Motor neuron (in vitro differentiated cells): ENCODE results near the gene EYA4. TPM values are rescaled to one million over a fixed set of nuclear protein-coding genes. Genes with fewer than 3 reads are reported as not detected.
"Not testable (repeated sequence)": the region's sequence is repeated elsewhere in the genome, so short reads cannot be mapped to it uniquely, and the experiment has no call there.

Source experiments
- ATAC-seq, 8 experiments: fragments of 200-7000 bp; cut with Tn5 transposase; replicated peaks in 6 of 8; 2 replicates each; pipeline ENCODE4 v1.8.0; 2021; ENCODE audit warnings: mild to moderate bottlenecking in 8 of 8, moderate library complexity in 8 of 8
- H3K27ac ChIP-seq, 2 donors: fragments of 250-450 bp; sonication (Bioruptor Pico); 2 replicates each; pipeline ENCODE4 v1.9.0; 2021; ENCODE audit warnings: antibody characterized with exemption in 2 of 2, mild to moderate bottlenecking in 2 of 2, moderate library complexity in 1 of 2
- H3K4me1 ChIP-seq, 2 donors: fragments of 250-450 bp; sonication (Bioruptor Pico); replicated peaks in 1 of 2; 2 replicates each; pipeline ENCODE4 v1.6.1; 2021; ENCODE audit warnings: antibody characterized with exemption in 2 of 2, mild to moderate bottlenecking in 2 of 2, moderate library complexity in 1 of 2
- H3K4me3 ChIP-seq, 5 donors: fragments of 250-450 bp; sonication (Bioruptor Pico); 2 replicates each; pipeline ENCODE4 v1.9.0; 2021; ENCODE audit warnings: antibody characterized with exemption in 5 of 5, mild to moderate bottlenecking in 5 of 5, moderate library complexity in 4 of 5
- whole genome bisulfite sequencing, 10 experiments: fragments of 450-650 bp; shearing (Covaris generic); methylation state at CpG; one replicate each; pipeline ENCODE4 v1.0.0; 2022; 5-methylcytosine and 5-hydroxymethylcytosine counted together
- in situ Hi-C, 9 experiments: fragments of 400-800 bp; cut with MboI; loops; one replicate each; pipeline ENCODE4 v1.15.0; 2021; ENCODE audit warnings: low sequenced_read_pairs in 9 of 9, low pct_unique_long_range_greater_than_20kb in 2 of 9; ENCODE audit not compliant: unreplicated experiment in 9 of 9
- total RNA-seq, 8 experiments: library from RNA; unstranded; fragments of 300-600 nt; gene quantifications; 2 replicates each; pipeline versions ENCODE4 v1.2.3 to v1.2.4, GENCODE V29; 2022

The EYA4 gene
- total RNA-seq, 8 experiments from 2014 or later: 0.33 to 52.6 (median 7.2) TPM

DNA sequence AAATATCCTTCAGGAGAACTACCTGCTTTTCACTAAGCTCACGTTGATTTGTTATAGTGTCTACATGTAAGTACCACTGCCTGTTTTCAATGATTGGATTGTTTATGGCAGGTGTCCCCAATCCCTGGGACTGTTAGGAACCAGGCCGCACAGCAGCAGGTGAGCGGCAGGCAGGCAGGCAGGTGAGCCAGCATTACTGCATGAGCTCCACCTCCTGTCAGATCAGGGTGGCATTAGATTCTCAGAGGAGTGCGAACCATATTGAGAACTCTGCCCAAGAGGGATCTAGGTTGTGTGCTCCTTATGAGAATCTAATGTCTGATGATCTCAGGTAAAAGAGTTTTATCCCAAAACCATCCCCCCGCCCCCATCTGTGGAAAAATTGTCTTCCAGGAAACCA, 303.3 kb downstream of the EYA4 start:
- ATAC-seq: no peak

DNA sequence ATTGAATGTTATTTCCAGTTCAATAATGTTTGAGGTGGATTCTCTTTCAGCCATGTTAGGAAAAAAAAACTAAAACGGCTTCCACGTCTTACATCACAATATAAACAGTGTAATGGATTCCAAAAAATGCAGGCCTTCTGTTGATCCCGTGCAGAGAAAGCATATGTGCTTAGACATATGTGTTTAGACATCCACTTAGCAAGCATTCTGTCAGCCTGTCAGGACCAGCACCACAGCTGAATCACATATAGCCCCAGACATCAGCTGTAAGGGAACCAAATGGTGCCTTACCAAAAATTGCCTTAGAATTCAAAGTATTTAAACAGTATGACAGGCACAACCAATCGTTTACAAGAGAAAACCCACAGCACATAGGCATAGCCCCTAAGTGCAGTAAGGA, 304.9 kb downstream of the EYA4 start:
- 7 to 85% (median 79%) methylated on average over 1 to 4 of the region's 4 CpGs; no CpG with 5 or more reads in 1 of the 10 experiments for WGBS, 10 experiments
- Histone ChIP-seq H3K27ac (no peak overlapping the region), H3K4me1 (peaks cover 14 to 15% of the 10 kb centered on the region in 2 donors), H3K4me3 (no peak overlapping the region)
- in situ Hi-C loops: loop anchor here in 3 of 9 experiments (25.0 kb wide), 3 partner anchors 359 to 1009 kb away; partner anchors contain the start of gene TAAR9 (in 1 of the 3)
- ATAC-seq: no peak

More for the DNA sequence above, 303.3 kb downstream of the EYA4 start:
- H3K4me3 ChIP-seq: no peak overlapping the region
- in situ Hi-C loops: loop anchor here in 3 of 9 experiments (25.0 kb wide), 3 partner anchors 357 to 1007 kb away; partner anchors contain the start of gene TAAR9 (in 1 of the 3)
- peaks cover 10 to 22% of the 10 kb centered on the region in 2 donors for H3K4me1 ChIP-seq
- no peak overlapping the region for H3K27ac ChIP-seq
- 80 to 100% (median 94%) methylated on average over 1 to 3 of the region's 5 CpGs; no CpG with 5 or more reads in 3 of the 10 experiments for WGBS, 10 experiments

DNA sequence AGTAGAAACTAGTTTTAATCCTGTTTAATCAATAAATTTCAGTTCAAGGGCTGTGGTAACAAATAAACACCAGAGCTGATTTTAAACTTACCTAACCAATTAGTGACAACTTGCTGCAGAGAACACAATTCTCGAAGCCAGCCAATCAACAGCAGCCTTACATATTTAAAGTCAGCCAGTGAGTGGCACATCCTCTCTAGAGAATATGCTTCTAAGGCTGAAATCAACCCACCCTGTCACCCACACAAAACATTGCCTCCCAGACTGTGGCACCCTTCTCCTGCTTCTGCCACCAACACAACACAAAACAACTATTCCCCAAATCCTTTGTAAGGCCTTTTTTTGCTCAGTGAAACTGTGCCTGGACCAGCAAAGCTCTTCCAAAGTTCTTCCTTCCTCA, 306.0 kb downstream of the EYA4 start:
- 50 to 100% (median 80%) methylated on average over 1 of the region's 1 CpG; no CpG with 5 or more reads in 2 of the 10 experiments for WGBS, 10 experiments
- no peak overlapping the region for H3K27ac ChIP-seq
- H3K4me3 ChIP-seq: no peak overlapping the region
- no peak for ATAC-seq
- in situ Hi-C loops: loop anchor here in 3 of 9 experiments (25.0 kb wide), 3 partner anchors 360 to 1010 kb away; partner anchors contain the start of gene TAAR9 (in 1 of the 3)
- peaks cover 9 to 15% of the 10 kb centered on the region in 2 donors for H3K4me1 ChIP-seq

DNA sequence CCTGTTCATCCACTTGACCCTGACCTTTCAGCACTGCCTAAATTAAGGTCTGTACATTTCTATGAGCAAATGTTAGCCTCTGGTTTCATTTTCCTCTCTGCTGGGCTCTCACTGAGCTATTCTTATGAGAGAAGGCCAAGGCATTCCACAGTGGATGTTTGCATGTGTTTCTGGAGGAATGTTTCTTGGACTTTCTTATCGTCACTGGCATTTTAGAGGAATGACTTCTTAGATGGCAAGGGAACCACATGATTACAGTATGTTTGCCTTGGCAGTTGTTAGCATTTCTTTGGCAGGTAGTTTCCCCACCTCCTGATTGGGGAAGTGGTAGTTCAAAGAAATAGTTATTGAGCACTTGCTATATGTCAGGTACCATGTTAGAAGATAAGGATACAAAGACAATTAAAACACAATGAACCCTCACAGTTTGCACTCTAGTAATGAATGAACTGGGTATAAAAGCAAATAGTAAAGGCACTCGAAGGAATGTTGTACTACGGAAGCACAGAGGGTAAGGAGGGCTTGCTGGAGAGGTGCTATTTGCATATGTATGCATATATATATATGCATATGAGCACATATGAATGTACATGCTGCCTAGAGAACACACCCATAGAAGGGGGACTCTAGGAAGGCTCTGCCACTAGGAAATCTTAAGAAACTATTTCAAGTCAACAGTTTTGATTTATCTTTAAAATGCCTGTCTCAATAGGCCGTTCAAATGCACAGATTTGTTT, 307.4 kb downstream of the EYA4 start:
- 0 to 37% (median 16%) methylated on average over 1 to 4 of the region's 4 CpGs; no CpG with 5 or more reads in 2 of the 10 experiments for WGBS, 10 experiments
- peaks cover 12 to 15% of the 10 kb centered on the region in 2 donors for H3K4me1 ChIP-seq
- no peak overlapping the region for H3K27ac ChIP-seq
- no peak overlapping the region for H3K4me3 ChIP-seq
- in situ Hi-C loops: loop anchor here in 3 of 9 experiments (25.0 kb wide), 3 partner anchors 361 to 1011 kb away; partner anchors contain the start of gene TAAR9 (in 1 of the 3)
- ATAC-seq: peak in 7 of 8 experiments; percentile 40 to 98 (median 67)

DNA sequence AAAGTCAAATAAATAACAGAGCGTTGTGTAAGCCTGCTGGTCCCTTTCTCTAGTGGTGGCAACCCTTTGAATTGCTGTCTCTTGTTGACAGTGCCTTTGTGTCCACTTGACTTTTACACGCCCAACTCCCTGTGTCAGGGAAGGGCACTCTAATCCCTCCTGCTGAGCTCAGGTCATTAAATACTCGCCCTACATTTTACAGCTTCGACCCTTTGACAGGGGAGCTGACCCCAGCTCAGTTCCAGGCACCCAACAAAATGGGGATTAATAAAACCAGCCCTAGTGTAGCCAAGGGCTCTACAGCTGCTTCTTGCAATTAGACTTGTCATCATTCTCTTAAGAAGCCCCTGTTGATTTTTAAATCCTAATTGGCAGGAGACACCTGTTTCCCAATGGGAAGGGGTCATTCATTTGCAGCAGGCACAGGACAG, 308.2 kb downstream of the EYA4 start:
- peak in 4 of 8 experiments; percentile 32 to 49 (median 46) for ATAC-seq

DNA sequence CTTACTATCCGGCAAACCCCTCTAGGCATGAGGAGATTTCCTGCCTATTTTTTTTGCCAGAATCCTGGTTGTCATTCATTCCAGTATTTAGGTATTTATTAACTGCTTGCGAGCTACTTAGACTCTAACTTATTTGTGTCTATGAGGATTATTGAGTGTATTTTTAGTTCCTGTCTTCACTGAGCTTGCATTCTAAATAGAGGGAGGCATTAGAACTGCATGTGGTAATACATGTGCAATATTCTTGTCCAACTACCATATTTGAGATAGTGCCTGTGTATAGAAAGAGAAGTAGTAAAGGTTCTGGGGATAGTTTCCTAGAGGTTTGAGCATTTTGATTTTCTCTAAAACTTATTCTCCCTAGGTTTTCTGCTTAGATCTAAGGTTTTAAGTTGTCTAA, 308.9 kb downstream of the EYA4 start:
- in situ Hi-C loops: loop anchor here in 7 of 9 experiments (10.0 to 25.0 kb wide), 7 partner anchors 362 to 725 kb away; no protein-coding TSS in a partner anchor
- no peak for ATAC-seq
- no peak overlapping the region for H3K4me3 ChIP-seq
- no peak overlapping the region for H3K27ac ChIP-seq
- WGBS, 10 experiments: 36 to 100% (median 69%) methylated on average over 1 to 2 of the region's 2 CpGs; no CpG with 5 or more reads in 1 of the 10 experiments
- H3K4me1 ChIP-seq: peaks cover 12 to 15% of the 10 kb centered on the region in 2 donors

More for the DNA sequence above, 308.2 kb downstream of the EYA4 start:
- Histone ChIP-seq H3K27ac (no peak overlapping the region), H3K4me3 (no peak overlapping the region), H3K4me1 (peaks cover 12 to 15% of the 10 kb centered on the region in 2 donors)
- WGBS, 10 experiments: 0 to 61% (median 17%) methylated on average over 1 to 4 of the region's 4 CpGs; no CpG with 5 or more reads in 1 of the 10 experiments
- in situ Hi-C loops: loop anchor here in 3 of 9 experiments (25.0 kb wide), 3 partner anchors 362 to 1012 kb away; partner anchors contain the start of gene TAAR9 (in 1 of the 3)

DNA sequence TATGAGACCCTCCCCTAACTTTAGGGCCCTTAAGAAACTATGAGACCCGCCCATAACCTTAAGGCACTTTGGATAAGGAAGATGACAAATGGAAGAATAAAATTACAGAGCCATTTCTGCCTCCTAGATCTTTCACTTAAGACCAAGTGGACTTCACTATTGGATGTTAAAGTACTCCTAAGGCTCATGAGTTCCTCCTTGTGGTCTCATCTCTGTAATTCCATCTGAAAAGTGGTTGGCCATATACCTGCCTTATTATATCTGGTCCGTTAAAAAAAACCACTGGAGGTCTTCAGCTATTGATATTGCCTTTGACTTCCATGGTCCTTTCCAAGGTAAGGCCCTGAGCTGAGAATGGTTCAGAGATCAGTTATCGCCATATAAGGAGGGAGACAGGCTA, 310.3 kb downstream of the EYA4 start:
- 38 to 100% (median 100%) methylated on average over 1 to 3 of the region's 3 CpGs; no CpG with 5 or more reads in 1 of the 10 experiments for WGBS, 10 experiments
- H3K27ac ChIP-seq: no peak overlapping the region
- in situ Hi-C loops: loop anchor here in 7 of 9 experiments (10.0 to 25.0 kb wide), 7 partner anchors 361 to 727 kb away; no protein-coding TSS in a partner anchor

DNA sequence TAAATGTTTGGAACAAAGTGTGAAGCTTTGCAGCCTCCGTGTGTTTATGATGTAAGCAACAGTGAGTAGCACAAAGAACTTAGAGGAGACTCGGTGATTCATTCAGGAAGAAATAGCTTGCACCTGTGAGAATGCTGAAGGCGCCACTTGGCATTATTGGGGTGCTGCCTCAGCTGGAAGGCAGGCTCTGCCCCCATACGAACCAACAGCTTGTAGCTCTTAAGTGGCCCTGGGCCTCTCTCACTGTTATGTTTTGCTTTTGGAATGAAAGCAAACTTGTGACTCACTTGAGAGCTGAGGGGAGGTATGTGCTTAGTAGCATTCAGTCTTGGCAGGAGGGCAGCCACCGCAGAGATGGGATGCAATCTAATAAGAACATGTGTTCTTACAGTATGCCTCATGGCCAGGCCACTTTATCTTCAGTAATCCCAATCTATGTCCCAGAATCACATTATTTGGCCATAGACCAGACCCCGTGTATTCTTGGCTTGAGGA, 310.7 kb downstream of the EYA4 start:
- in situ Hi-C loops: loop anchor here in 7 of 9 experiments (10.0 to 25.0 kb wide), 7 partner anchors 360 to 727 kb away; no protein-coding TSS in a partner anchor
- peak in 4 of 8 experiments; percentile 38 to 78 (median 58) for ATAC-seq
- WGBS, 10 experiments: 9 to 100% (median 77%) methylated on average over 1 to 5 of the region's 6 CpGs; no CpG with 5 or more reads in 1 of the 10 experiments
- no peak overlapping the region for H3K27ac ChIP-seq
- peaks cover 12 to 15% of the 10 kb centered on the region in 2 donors for H3K4me1 ChIP-seq
- H3K4me3 ChIP-seq: no peak overlapping the region

More for the DNA sequence above, 310.3 kb downstream of the EYA4 start:
- Histone ChIP-seq H3K4me3 (no peak overlapping the region), H3K4me1 (peaks cover 12 to 15% of the 10 kb centered on the region in 2 donors)
- ATAC-seq: no peak

DNA sequence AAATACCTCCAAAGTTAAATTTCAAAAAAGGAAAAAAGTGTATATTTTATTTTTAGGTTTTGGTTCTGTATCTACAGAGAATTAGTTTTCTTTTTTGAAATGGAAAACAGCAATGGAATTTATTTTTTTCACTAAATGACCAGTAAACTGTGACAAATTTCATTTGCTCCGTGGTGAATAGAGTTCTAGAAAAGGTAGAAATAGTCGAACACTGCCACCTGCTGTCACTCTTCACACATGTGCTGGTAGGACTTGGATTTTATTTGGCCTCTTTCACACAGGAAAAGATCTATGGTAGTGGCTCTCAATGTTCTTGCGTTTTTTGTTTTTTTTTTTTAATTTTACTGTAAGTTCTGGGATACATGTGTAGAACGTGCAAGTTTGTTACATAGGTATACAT, 312.5 kb downstream of the EYA4 start:
- in situ Hi-C loops: loop anchor here in 7 of 9 experiments (10.0 to 25.0 kb wide), 7 partner anchors 359 to 729 kb away; no protein-coding TSS in a partner anchor
- Histone ChIP-seq H3K27ac (no peak overlapping the region), H3K4me1 (peaks cover 12 to 13% of the 10 kb centered on the region in 2 donors), H3K4me3 (no peak overlapping the region)
- WGBS, 10 experiments: 0 to 43% (median 5%) methylated on average over 1 to 4 of the region's 4 CpGs
- peak in 7 of 8 experiments; percentile 29 to 64 (median 48) for ATAC-seq

DNA sequence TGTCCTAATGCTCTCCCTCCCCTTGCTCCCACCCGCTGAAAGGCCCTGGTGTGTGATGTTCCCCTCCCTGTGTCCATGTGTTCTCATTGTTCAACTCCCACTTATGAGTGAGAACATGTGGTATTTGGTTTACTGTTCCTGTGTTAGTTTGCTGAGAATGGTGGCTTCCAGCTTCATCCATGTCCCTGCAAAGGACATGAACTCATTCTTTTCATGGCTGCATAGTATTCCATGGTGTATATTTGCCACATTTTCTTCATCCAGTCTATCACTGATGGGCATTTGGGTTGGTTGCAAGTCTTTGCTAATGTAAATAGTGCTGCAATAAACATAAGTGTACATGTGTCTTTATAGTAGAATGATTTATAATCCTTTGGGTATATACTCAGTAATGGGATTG, 313.0 kb downstream of the EYA4 start:
- in situ Hi-C loops: loop anchor here in 7 of 9 experiments (10.0 to 25.0 kb wide), 7 partner anchors 358 to 729 kb away; no protein-coding TSS in a partner anchor
- not testable (repeated sequence) for H3K27ac ChIP-seq, ATAC-seq, H3K4me1 ChIP-seq, H3K4me3 ChIP-seq
- WGBS, 10 experiments: 38 to 100% (median 80%) methylated on average over 1 of the region's 1 CpG; no CpG with 5 or more reads in 7 of the 10 experiments

DNA sequence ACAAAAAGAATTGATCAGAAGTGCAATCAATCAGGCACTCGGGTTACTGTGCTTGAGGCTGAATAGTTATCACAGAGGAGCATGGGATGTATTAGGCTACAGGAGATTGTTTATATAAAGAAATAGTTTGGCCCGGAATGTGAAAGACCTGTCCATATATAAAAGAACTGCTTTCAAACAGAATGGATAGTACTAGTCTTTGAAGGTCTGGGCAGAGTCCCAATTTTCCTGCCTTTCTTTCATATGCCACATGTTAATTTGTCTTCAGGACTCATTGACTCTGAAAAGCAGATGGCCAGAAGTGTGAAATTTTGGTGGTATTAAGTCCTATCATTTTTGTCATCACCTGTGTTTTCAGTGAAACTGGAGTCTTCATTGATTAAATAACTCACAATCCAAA, 314.5 kb downstream of the EYA4 start:
- no peak overlapping the region for H3K4me3 ChIP-seq
- in situ Hi-C loops: loop anchor here in 7 of 9 experiments (10.0 to 25.0 kb wide), 7 partner anchors 357 to 731 kb away; no protein-coding TSS in a partner anchor
- WGBS, 10 experiments: 0 to 81% (median 50%) methylated on average over 1 to 2 of the region's 2 CpGs; no CpG with 5 or more reads in 1 of the 10 experiments
- no peak overlapping the region for H3K27ac ChIP-seq
- peaks cover 0 to 3% of the 10 kb centered on the region in 2 donors for H3K4me1 ChIP-seq
- ATAC-seq: peak in 3 of 8 experiments; percentile 16 to 91 (median 19)

DNA sequence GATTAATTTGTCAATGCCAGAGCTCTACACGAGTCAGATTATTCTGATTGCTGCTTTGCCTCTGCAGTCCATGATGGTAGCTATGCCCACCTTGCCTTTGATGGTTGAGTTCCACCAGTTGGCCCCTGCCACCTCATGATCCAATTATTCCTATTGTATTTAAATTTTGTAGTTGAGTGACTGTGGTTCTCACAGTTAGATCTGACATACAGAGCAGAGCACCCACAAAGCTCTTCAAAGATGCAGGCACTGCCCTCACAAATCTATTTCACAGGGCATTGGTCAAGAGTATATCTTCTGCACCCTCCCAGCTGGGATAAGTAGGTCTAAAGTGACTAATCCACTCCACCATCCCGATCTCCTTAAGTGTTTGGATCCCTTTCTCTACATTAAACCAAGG, 318.8 kb downstream of the EYA4 start:
- H3K27ac ChIP-seq: no peak overlapping the region
- H3K4me3 ChIP-seq: no peak overlapping the region
- in situ Hi-C loops: loop anchor here in 7 of 9 experiments (10.0 to 25.0 kb wide), 8 partner anchors 352 to 735 kb away; no protein-coding TSS in a partner anchor
- no peaks in the 10 kb centered on the region for H3K4me1 ChIP-seq
- ATAC-seq: no peak
- WGBS, 10 experiments: 13 to 90% (median 69%) methylated on average over 1 to 2 of the region's 2 CpGs; no CpG with 5 or more reads in 3 of the 10 experiments
